Thyroid gland (tissue), 4 donors: Measurements from ENCODE around the gene CEP135.

Source experiments
- CTCF ChIP-seq, 6 experiments: fragments of 200-600 bp in 3 of 6; fragments of 450-650 bp in 3 of 6; sonication (generic) in 3 of 6; IDR thresholded peaks; one replicate each; pipeline ENCODE4 v1.5.1; 2016 to 2019; ENCODE audit warnings: antibody characterized with exemption in 6 of 6, mild to moderate bottlenecking in 2 of 6, inconsistent platforms in 1 of 6, moderate library complexity in 1 of 6
- POLR2A ChIP-seq, 2 donors: fragments of 450-650 bp; IDR thresholded peaks; one replicate each; pipeline ENCODE4 v1.6.1; 2017; ENCODE audit warnings: antibody characterized with exemption in 2 of 2, mild to moderate bottlenecking in 2 of 2, moderate library complexity in 1 of 2

- TF ChIP-seq CTCF (IDR thresholded peaks at IDR 0.05) (no peak), POLR2A (IDR thresholded peaks at IDR 0.05) (no peak)
Observed at GRCh38 chr4:55927803-55928437, 20.8 kb upstream of the CEP135 start.
